Astrocyte (in vitro differentiated cells and primary cell): ENCODE data around the gene EAF1. TPM values are rescaled to one million over a fixed set of nuclear protein-coding genes. Genes with fewer than 3 reads are reported as not detected.

ENCODE experiments used
- DNase-seq: peaks from one replicate; pipeline ENCODE4 v3.0.0-alpha.2; 2010; ENCODE audit warnings: low read depth
- FAIRE-seq: peaks from 2 replicates; lab custom pipeline; 2011; peaks lifted over from hg19 to GRCh38; lab: Jason Lieb, UNC
- H2AFZ ChIP-seq: 2 replicates; pipeline ENCODE4 v1.6.0; 2012; ENCODE audit warnings: low read depth, low read length, inconsistent platforms
- H3K27ac ChIP-seq: 2 replicates; pipeline ENCODE4 v1.5.1; 2011; ENCODE audit warnings: low read depth, low read length, inconsistent platforms
- H3K27me3 ChIP-seq: 2 replicates; pipeline ENCODE4 v1.6.0; 2011; ENCODE audit warnings: low read length, inconsistent platforms; ENCODE audit not compliant: insufficient read depth
- H3K36me3 ChIP-seq: 2 replicates; pipeline ENCODE4 v1.5.1; 2011; ENCODE audit warnings: low read length, inconsistent platforms; ENCODE audit not compliant: insufficient read depth
- H3K4me1 ChIP-seq: 2 replicates; pipeline ENCODE4 v1.5.1; 2011; ENCODE audit warnings: low read length, inconsistent platforms; ENCODE audit not compliant: insufficient read depth
- H3K4me2 ChIP-seq: 2 replicates; pipeline ENCODE4 v1.6.0; 2012; ENCODE audit warnings: low read length, inconsistent platforms
- H3K4me3 ChIP-seq: 2 replicates; pipeline ENCODE4 v1.5.1; 2011; ENCODE audit warnings: low read depth, mild to moderate bottlenecking, low read length, inconsistent platforms; ENCODE audit not compliant: insufficient read depth
- H3K79me2 ChIP-seq: 2 replicates; pipeline ENCODE4 v1.6.0; 2012; ENCODE audit warnings: mild to moderate bottlenecking, low read length, inconsistent platforms; ENCODE audit not compliant: insufficient read depth
- H3K9ac ChIP-seq: 2 replicates; pipeline ENCODE4 v1.6.0; 2012; ENCODE audit warnings: mild to moderate bottlenecking, low read length, inconsistent platforms
- H3K9me3 ChIP-seq: 2 replicates; pipeline ENCODE4 v1.5.1; 2012; ENCODE audit warnings: low read depth, mild to moderate bottlenecking, low read length, inconsistent platforms; ENCODE audit not compliant: insufficient read depth
- H4K20me1 ChIP-seq: 2 replicates; pipeline ENCODE4 v1.6.0; 2012; ENCODE audit warnings: low read length, inconsistent platforms; ENCODE audit not compliant: insufficient read depth
- H3K27ac Mint-ChIP-seq: one replicate; pipeline ENCODE4 v1.8.0; 2021; ENCODE audit warnings: mild to moderate bottlenecking, mixed read lengths; ENCODE audit not compliant: unreplicated experiment
- H3K27me3 Mint-ChIP-seq: one replicate; pipeline ENCODE4 v1.8.0; 2021; ENCODE audit warnings: low read depth, mixed read lengths; ENCODE audit not compliant: unreplicated experiment
- H3K36me3 Mint-ChIP-seq: one replicate; pipeline ENCODE4 v1.8.0; 2021; ENCODE audit warnings: low read depth, mixed read lengths; ENCODE audit not compliant: unreplicated experiment
- H3K4me1 Mint-ChIP-seq: one replicate; pipeline ENCODE4 v1.8.0; 2021; ENCODE audit warnings: low read depth, mixed read lengths; ENCODE audit not compliant: unreplicated experiment
- H3K4me3 Mint-ChIP-seq: one replicate; pipeline ENCODE4 v1.8.0; 2021; ENCODE audit warnings: mild to moderate bottlenecking, moderate library complexity, mixed read lengths; ENCODE audit not compliant: unreplicated experiment
- H3K9me3 Mint-ChIP-seq: one replicate; pipeline ENCODE4 v1.8.0; 2021; ENCODE audit warnings: mild to moderate bottlenecking, mixed read lengths; ENCODE audit not compliant: unreplicated experiment
- EZH2 ChIP-seq: IDR thresholded peaks from 2 replicates; pipeline ENCODE4 v1.6.1; 2012; ENCODE audit warnings: mild to moderate bottlenecking, low read length, inconsistent platforms; ENCODE audit not compliant: insufficient read depth
- total RNA-seq: library from RNA; stranded (reverse); gene quantifications from 2 replicates; pipeline ENCODE4 v1.2.1, GENCODE V29; 2021
- TF ChIP-seq, protein P1 (sequence below): IDR thresholded peaks from 2 replicates; pipeline ENCODE4 v1.5.1; 2011; ENCODE audit warnings: low read depth, mild to moderate bottlenecking, inconsistent platforms, low read length, moderate library complexity; ENCODE audit not compliant: insufficient read depth

Gene EAF1
- total RNA-seq, 1 donor from 2014 or later, result 28.8 TPM

GRCh38 chr3:15420871-15421270 lies 6.5 kb upstream of the EAF1 start:
- FAIRE-seq, result no peak
- peak; percentile 62 for DNase-seq
- Histone ChIP-seq H3K79me2 (peaks cover 11% of the 10 kb centered on the region), H2AFZ (no peak overlapping the region), H4K20me1 (peaks cover 7% of the 10 kb centered on the region), H3K9me3 (no peaks in the 10 kb centered on the region), H3K4me2 (peak overlapping the region; percentile 7), H3K27ac (no peak overlapping the region), H3K36me3 (peaks cover 7% of the 10 kb centered on the region), H3K27me3 (no peaks in the 10 kb centered on the region), H3K4me1 (peaks cover 9% of the 10 kb centered on the region), H3K4me3 (no peak overlapping the region), H3K9ac (no peak overlapping the region)
- H3K4me1 Mint-ChIP-seq, result peaks cover 18% of the 10 kb centered on the region
- no peaks in the 10 kb centered on the region for H3K27me3 Mint-ChIP-seq
- TF ChIP-seq, protein P1, sequence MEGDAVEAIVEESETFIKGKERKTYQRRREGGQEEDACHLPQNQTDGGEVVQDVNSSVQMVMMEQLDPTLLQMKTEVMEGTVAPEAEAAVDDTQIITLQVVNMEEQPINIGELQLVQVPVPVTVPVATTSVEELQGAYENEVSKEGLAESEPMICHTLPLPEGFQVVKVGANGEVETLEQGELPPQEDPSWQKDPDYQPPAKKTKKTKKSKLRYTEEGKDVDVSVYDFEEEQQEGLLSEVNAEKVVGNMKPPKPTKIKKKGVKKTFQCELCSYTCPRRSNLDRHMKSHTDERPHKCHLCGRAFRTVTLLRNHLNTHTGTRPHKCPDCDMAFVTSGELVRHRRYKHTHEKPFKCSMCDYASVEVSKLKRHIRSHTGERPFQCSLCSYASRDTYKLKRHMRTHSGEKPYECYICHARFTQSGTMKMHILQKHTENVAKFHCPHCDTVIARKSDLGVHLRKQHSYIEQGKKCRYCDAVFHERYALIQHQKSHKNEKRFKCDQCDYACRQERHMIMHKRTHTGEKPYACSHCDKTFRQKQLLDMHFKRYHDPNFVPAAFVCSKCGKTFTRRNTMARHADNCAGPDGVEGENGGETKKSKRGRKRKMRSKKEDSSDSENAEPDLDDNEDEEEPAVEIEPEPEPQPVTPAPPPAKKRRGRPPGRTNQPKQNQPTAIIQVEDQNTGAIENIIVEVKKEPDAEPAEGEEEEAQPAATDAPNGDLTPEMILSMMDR, result no peak
- no peak for TF ChIP-seq EZH2
- peaks cover 4% of the 10 kb centered on the region for H3K36me3 Mint-ChIP-seq
- no peak overlapping the region for H3K4me3 Mint-ChIP-seq
- no peaks in the 10 kb centered on the region for H3K9me3 Mint-ChIP-seq
- peak overlapping the region; percentile 87 for H3K27ac Mint-ChIP-seq

- H3K4me2 ChIP-seq, result peak overlapping the region; percentile 95
- Mint-ChIP-seq H3K27ac (peak overlapping the region; percentile 93), H3K9me3 (no peaks in the 10 kb centered on the region), H3K36me3 (no peaks in the 10 kb centered on the region), H3K4me3 (peak overlapping the region; percentile 99), H3K27me3 (no peaks in the 10 kb centered on the region), H3K4me1 (peaks cover 12% of the 10 kb centered on the region)
- H3K4me1 ChIP-seq, result peaks cover 15% of the 10 kb centered on the region
- peak overlapping the region; percentile 86 for H3K4me3 ChIP-seq
- no peaks in the 10 kb centered on the region for H3K27me3 ChIP-seq
- H3K9ac ChIP-seq, result peak overlapping the region; percentile 92
- peaks cover 32% of the 10 kb centered on the region for H4K20me1 ChIP-seq
- TF ChIP-seq EZH2, result no peak
- TF ChIP-seq, protein P1, result no peak
- H3K79me2 ChIP-seq, result peaks cover 68% of the 10 kb centered on the region
- H2AFZ ChIP-seq, result peak overlapping the region; percentile 91
- no peak for FAIRE-seq
- H3K27ac ChIP-seq, result peak overlapping the region; percentile 65
- H3K9me3 ChIP-seq, result no peaks in the 10 kb centered on the region
- no peak for DNase-seq
- peaks cover 2% of the 10 kb centered on the region for H3K36me3 ChIP-seq
Measured at GRCh38 chr3:15426579-15427118, 749 bp upstream of the EAF1 start.

- peak overlapping the region; percentile 99 for H3K4me3 Mint-ChIP-seq
- H3K36me3 Mint-ChIP-seq, result no peaks in the 10 kb centered on the region
- Histone ChIP-seq H3K9me3 (no peaks in the 10 kb centered on the region), H3K36me3 (peaks cover 9% of the 10 kb centered on the region), H3K4me2 (peak overlapping the region; percentile 95), H3K27me3 (no peaks in the 10 kb centered on the region), H3K4me3 (peak overlapping the region; percentile 86), H3K27ac (peak overlapping the region; percentile 65), H4K20me1 (peaks cover 37% of the 10 kb centered on the region), H3K79me2 (peaks cover 69% of the 10 kb centered on the region), H3K4me1 (peaks cover 15% of the 10 kb centered on the region), H2AFZ (peak overlapping the region; percentile 91), H3K9ac (peak overlapping the region; percentile 92)
- no peak for FAIRE-seq
- H3K27me3 Mint-ChIP-seq, result no peaks in the 10 kb centered on the region
- H3K9me3 Mint-ChIP-seq, result no peaks in the 10 kb centered on the region
- H3K4me1 Mint-ChIP-seq, result peaks cover 12% of the 10 kb centered on the region
- peak overlapping the region; percentile 93 for H3K27ac Mint-ChIP-seq
- no peak for DNase-seq
- no peak for TF ChIP-seq EZH2
- TF ChIP-seq, protein P1, result no peak
Measured at GRCh38 chr3:15427981-15428380, 583 bp downstream of the EAF1 start.
